Activated CD8-positive, alpha-beta memory T cell treated with anti-CD3 and anti-CD28 coated beads for 1 hour (primary cell): ENCODE results near the gene FNDC8.
"Not testable (repeated sequence)": the region's sequence is repeated elsewhere in the genome, so short reads cannot be mapped to it uniquely, and the experiment has no call there.

ENCODE experiments used
- DNase-seq, 2 donors: peaks; one replicate each; pipeline ENCODE4 v3.0.0-alpha.2; 2020; ENCODE audit warnings: low read depth in 1 of 2; ENCODE audit errors: extremely low read depth in 1 of 2

The FNDC8 gene

GRCh38 chr17:35094902-35095301, 26.5 kb upstream of the FNDC8 start:
- DNase-seq = no peak

- DNase-seq = no peak
Measured at GRCh38 chr17:35095741-35096140, 25.7 kb upstream of the FNDC8 start.

DNA sequence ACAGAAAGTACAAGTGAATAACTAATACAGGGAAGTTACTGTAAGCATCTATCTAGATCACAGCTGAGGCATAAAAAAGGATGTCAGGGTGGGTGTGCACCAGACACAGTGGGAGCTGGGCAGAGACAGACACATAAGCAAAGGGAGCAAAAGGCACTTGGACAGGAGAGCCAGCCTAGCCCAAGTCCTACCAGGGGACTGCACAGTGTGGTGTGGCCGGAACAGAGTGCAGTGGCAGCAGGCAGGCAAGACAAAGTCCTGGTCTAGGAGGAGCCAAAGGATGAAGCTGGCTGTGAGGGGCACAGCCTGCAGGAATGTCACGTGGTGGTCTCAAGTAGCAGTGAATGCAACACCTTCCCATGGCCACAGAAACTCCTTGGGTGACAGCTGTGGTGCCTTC, 23.6 kb upstream of the FNDC8 start:
- no peak for DNase-seq

DNA sequence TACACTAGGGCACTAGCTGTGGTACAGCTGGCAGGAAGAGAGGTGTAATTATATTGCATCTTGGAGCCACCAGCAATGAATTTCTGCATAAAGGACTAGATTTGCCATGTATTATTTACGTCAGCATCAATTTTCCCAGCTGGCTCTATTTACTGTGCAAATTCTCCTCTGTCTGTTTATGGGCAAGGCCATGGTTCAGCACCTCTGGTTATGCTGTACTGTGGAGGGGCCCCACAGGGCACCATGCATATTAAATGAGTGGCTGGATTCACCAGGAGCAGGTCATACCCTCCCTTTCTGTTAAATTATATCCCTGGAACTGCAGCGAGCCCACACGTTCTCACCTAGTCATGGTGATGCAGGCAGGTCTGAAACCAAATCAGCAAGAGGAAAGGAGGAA, 21.5 kb upstream of the FNDC8 start:
- no peak for DNase-seq

- DNase-seq = no peak
Measured at GRCh38 chr17:35101036-35101435, 20.4 kb upstream of the FNDC8 start.

DNA sequence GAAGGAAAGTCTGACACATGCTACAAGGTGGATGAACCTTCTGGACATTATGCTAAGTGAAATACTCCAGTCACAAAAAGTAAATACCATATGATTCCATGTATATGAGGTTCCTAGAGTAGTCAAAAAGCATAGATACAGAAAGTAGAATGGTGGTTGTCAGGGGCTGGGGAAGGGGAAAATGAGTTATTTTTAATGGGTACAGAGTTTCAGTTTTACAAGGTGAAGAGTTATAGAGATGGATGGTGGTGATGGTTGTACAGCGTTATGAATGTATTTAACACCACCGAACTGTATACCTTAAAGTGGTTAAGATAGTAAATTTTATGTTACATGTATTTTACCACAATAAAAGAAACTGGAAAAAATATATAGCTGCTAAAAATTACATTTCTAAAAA, 19.7 kb upstream of the FNDC8 start:
- DNase-seq = no peak

GRCh38 chr17:35103271-35103670, 18.1 kb upstream of the FNDC8 start:
- DNase-seq = no peak

DNA sequence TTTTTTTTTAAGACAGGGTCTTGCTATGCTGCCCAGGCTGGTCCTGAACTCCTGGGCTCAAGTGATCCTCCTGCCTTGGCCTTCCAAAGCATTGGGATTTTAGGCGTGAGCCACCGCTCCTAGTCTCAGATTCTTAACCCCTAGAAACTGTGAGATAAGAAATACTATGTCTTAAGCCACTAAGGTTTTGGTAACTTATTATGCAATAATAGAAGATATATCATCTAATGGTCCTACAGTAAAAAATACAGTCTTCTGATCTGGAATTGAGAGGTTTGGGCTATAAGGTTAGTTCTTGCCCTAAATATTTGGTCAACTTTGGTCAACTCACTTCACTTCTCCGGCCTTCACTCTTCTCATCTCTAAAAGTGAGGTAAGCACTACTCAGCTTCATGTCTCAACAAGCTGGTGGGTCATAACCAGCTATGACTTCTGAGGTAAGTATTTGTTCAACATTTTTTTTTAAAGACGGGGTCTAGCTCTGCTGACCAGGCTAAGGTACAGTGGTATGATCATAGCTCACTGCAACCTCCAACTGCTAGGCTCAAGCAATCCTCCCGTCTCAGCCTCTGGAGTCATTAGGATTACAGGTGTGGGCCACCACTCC, 16.5 kb upstream of the FNDC8 start:
- no peak for DNase-seq

DNA sequence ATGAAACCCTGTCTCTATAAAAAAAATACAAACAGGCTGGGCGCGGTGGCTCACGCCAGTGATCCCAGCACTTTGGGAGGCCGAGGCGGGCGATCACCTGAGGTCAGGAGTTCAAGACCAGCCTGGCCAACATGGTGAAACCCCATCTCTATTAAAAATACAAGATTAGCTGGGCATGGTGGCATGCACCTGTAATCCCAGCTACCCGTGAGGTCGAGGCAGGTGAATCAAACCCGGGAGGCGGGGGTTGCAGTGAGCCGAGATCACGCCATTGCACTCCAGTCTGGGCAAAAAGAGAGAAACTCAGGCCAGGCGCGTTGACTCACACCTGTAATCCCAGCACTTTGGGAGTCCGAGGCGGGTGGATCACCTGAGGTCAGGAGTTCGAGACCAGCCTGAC, 10.6 kb upstream of the FNDC8 start:
- DNase-seq = not testable (repeated sequence)

GRCh38 chr17:35116845-35117244, 4.6 kb upstream of the FNDC8 start:
- DNase-seq = no peak

DNA sequence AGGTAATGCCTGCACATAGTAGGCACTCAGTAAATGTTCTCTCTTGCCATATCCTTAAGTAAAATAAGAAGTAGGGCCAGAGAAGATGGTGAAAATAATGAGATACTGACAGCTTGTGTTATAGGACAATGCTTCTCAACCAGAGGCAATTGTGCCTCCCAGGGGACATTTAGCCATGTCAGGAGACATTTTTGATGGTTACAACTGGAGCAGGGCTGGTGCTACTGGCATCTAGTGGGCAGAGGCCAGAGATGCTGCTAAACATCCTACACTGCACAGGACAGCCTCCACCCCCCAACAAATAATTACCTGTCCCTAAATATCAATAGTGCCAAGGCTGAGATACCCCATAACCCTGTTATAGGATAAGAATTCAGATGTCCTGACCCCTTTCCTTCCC, 3.4 kb upstream of the FNDC8 start:
- DNase-seq = no peak

GRCh38 chr17:35119370-35120165, 1.8 kb upstream of the FNDC8 start, which contains the start of gene RAD51D:
Gene RAD51D, minus strand, starts transcription at chr17:35119860. Its CDS starts 247 bp downstream, at chr17:35119613.
- DNase-seq = peak; percentile 53 to 72

- no peak for DNase-seq
Measured at GRCh38 chr17:35127751-35128514, 6.5 kb downstream of the FNDC8 start.

- DNase-seq = no peak
Measured at GRCh38 chr17:35129154-35129972, 7.9 kb downstream of the FNDC8 start.

GRCh38 chr17:35129973-35130351, 8.5 kb downstream of the FNDC8 start:
- DNase-seq = no peak

GRCh38 chr17:35130392-35130791, 9.0 kb downstream of the FNDC8 start:
- no peak for DNase-seq

DNA sequence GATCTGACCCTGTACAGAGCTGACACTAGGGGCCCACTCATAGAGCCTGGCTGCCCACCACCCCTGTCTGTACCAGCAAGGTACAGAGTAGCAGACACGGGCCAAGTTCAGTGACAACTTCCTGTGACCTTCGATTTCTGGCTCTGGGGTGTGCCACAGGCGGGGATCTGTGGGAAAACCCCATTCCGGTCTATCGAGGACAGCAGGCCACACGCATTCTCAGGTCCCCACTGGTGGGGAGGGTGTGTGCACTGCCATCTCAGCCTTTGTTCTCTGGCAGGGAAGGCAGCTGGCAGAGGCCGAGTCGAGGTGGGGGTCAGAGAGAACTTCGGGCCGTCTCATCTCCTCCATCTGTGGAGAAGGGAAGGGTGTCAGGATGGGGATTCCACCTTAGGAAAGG, 10.7 kb downstream of the FNDC8 start:
- DNase-seq = no peak

DNA sequence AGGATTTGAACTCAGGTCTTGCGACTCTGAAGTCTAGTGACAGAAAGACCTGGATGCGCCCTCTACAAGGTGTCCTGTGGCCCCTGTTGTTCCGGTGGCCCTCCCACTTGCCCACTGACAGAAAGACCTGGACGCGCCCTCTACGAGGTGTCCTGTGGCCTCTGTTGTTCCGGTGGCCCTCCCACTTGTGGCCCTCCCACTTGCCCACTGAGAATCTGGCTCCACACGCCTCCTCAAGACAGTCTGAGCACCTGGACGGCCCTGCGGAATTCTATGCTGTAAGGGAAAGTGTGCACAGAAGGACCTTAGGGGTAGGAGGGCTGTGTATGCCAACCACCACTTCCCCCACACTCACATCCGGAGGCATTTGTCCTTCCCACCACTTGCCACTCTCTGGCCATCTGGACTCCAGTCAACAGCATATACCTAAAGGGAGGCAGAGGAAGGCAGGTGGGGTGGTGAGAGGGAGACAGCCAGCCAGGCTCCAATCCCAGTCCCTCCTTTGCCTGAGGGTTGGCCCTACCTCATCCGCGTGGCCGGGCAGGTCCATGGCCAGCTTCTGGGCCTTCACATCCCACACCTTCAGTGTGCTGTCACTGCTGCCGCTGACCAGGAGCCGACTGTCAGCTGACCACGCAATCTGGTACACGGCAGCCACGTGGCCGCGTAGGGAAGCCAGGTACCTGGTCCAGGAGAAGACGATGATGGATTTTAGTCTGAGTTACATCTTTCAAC, 11.6 kb downstream of the FNDC8 start:
- DNase-seq = no peak

GRCh38 chr17:35135322-35135721, 13.9 kb downstream of the FNDC8 start:
- no peak for DNase-seq

DNA sequence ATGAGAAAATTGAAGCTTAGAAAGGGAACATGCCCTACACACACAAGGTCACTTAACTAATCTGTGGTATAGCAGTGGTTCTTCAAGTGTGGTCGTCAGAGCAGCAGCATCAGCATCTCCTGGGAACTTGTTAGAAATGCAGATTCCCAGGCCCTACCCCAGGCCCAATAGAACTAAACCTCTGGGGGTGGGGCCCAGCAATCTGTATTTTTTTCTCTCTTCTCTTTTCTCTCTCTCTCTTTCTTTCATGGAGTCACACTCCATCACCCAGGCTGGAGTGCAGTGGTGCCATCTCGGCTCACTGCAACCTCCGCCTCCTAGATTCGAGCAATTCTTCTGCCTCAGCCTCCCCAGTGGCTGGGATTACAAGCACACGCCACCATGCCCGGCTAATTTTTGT, 16.8 kb downstream of the FNDC8 start:
- no peak for DNase-seq
